ENCODE measurements around the gene RMND5A. TPM values are rescaled to one million over a fixed set of nuclear protein-coding genes. Genes with fewer than 3 reads are reported as not detected.

The RMND5A gene
- polyA plus RNA-seq, 1 of the 3 experiments (the other 2 are of a cell fraction) = 4.3 TPM

DNA sequence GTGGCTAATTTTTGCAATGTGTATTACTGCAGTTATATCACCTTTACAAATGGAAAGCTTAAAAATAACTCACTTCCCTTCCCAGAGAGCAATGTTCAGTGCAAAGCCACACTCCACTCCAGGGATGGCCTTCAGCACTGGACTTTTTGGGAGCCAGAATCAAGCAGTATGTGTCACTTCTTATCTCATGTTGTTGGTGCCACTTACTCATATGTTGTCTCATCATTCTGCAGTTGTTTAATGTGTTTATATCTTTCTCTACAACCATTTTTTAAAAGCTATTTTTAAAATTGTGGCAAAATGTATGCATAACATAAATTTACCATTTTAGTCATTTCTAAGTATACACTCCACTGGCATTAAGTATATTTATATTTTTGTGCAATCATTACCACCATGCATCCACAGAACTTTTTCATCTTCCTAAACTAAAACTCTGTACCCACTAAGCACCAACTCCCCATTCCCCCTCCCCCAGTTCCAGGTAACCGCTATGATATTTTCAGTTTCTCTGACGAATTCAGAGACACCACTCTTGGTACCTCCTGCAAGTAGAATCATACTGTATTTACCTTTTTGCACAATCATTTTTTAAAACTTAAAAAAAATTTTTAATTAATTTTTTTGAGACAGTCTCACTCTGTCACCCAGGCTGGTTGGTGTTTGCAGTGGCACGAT is 102.7 kb downstream of the RMND5A start:
- peaks cover 20% of the 10 kb centered on the region; the same call in 1 of the 2 replicates for H3K27me3 ChIP-seq (ENCODE audit: insufficient read depth)
- POLR2A ChIA-PET = no interaction called here
- no peak overlapping the region for H3K4me3 ChIP-seq (ENCODE audit: low read depth in 2 of 2, low read length in 1 of 2)
- no peak for TF ChIP-seq RXRA (IDR thresholded peaks at IDR 0.05; ENCODE audit: borderline replicate concordance, low read depth)
- H4K20me1 ChIP-seq (ENCODE audit: insufficient read depth) = no peaks in the 10 kb centered on the region
- H3K9ac ChIP-seq = no peak overlapping the region
- H2AFZ ChIP-seq (ENCODE audit: low read depth) = no peak overlapping the region
- H3K4me1 ChIP-seq (ENCODE audit: control insufficient read depth in 1 of 2, insufficient read depth in 2 of 2, low read depth in 1 of 2, low read length in 1 of 2) = no peaks in the 10 kb centered on the region
- no peaks in the 10 kb centered on the region for H3K9me3 ChIP-seq
- H3K4me2 ChIP-seq = no peak overlapping the region
- H3K36me3 ChIP-seq (replicated peaks in 1 of 2; ENCODE audit: control insufficient read depth in 1 of 2, insufficient read depth in 2 of 2, low read length in 1 of 2) = no peaks in the 10 kb centered on the region
- WGBS (ENCODE audit: low lambda C conversion rate) = 64% methylated on average over 3 of the region's 3 CpGs
- H3K9me2 ChIP-seq = no peaks in the 10 kb centered on the region
- H3K79me2 ChIP-seq (ENCODE audit: insufficient read depth) = no peaks in the 10 kb centered on the region
- DNase-seq = no peak
- CTCF ChIA-PET = interaction anchor here (1.0 kb wide), 1 partner anchor 14 kb away, joined by 5 read pairs; no protein-coding TSS in a partner anchor
- no peaks in the 10 kb centered on the region for H3F3A ChIP-seq (replicated peaks; ENCODE audit: insufficient read depth)
- no peak overlapping the region for H3K27ac ChIP-seq (ENCODE audit: low read depth in 2 of 2, low read length in 1 of 2)

DNA sequence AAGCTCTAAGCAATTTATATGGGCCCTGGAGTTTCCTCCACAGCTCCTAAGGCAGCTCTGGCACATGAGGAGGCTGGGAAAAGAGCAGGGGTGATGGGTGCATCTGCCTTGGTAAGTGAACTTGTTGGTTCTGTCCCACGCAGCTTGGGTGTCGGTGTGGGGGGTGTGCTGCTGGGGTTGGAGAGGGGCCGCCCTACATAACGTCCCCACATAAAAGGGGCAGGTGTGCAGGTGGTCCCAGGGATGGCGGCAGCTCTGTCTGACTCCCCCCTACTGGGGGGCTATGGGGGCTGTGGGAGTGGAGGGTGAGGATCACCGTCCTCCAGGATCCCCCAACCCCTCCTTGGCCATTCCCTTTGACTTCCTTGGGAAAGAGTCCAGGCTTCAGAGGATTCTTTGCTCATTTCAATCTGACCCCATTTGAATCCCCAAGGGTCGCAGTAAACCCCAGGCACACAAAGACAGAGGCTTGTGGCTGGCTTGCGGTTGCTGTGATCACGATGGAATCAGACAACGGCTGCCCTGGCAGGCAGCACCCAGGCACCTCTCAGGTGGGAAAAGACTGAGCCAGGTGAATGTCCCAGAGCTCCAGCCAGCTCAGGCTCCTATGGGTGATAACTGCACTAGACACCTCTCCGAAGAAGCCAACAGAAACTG is 105.1 kb downstream of the RMND5A start:
- no peak for DNase-seq
- H3K27me3 ChIP-seq (ENCODE audit: insufficient read depth) = peaks cover 20% of the 10 kb centered on the region; the same call in 1 of the 2 replicates
- no peak overlapping the region for H3K27ac ChIP-seq (ENCODE audit: low read depth in 2 of 2, low read length in 1 of 2)
- no peak overlapping the region for H3K4me3 ChIP-seq (ENCODE audit: low read depth in 2 of 2, low read length in 1 of 2)
- 63% methylated on average over 8 of the region's 11 CpGs for WGBS (ENCODE audit: low lambda C conversion rate)
- no peaks in the 10 kb centered on the region for H3K36me3 ChIP-seq (replicated peaks in 1 of 2; ENCODE audit: control insufficient read depth in 1 of 2, insufficient read depth in 2 of 2, low read length in 1 of 2)
- TF ChIP-seq USF1 (IDR thresholded peaks at IDR 0.05; ENCODE audit: borderline replicate concordance, low read depth) (no peak), NRF1 (IDR thresholded peaks at IDR 0.05; ENCODE audit: low read depth, low read length) (no peak), RAD21 (IDR thresholded peaks at IDR 0.05; ENCODE audit: low read length) (no peak), FOSL2 (IDR thresholded peaks at IDR 0.05; ENCODE audit: borderline replicate concordance, low read depth) (no peak), RCOR1 (IDR thresholded peaks at IDR 0.05; ENCODE audit: low read length) (no peak), JUND (IDR thresholded peaks at IDR 0.05) (no peak)
- TF ChIP-seq, protein P1, sequence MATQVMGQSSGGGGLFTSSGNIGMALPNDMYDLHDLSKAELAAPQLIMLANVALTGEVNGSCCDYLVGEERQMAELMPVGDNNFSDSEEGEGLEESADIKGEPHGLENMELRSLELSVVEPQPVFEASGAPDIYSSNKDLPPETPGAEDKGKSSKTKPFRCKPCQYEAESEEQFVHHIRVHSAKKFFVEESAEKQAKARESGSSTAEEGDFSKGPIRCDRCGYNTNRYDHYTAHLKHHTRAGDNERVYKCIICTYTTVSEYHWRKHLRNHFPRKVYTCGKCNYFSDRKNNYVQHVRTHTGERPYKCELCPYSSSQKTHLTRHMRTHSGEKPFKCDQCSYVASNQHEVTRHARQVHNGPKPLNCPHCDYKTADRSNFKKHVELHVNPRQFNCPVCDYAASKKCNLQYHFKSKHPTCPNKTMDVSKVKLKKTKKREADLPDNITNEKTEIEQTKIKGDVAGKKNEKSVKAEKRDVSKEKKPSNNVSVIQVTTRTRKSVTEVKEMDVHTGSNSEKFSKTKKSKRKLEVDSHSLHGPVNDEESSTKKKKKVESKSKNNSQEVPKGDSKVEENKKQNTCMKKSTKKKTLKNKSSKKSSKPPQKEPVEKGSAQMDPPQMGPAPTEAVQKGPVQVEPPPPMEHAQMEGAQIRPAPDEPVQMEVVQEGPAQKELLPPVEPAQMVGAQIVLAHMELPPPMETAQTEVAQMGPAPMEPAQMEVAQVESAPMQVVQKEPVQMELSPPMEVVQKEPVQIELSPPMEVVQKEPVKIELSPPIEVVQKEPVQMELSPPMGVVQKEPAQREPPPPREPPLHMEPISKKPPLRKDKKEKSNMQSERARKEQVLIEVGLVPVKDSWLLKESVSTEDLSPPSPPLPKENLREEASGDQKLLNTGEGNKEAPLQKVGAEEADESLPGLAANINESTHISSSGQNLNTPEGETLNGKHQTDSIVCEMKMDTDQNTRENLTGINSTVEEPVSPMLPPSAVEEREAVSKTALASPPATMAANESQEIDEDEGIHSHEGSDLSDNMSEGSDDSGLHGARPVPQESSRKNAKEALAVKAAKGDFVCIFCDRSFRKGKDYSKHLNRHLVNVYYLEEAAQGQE (IDR thresholded peaks at IDR 0.05; ENCODE audit: low read depth, low read length) = no peak
- POLR2A ChIA-PET = no interaction called here
- CTCF ChIA-PET = interaction anchor here (1.0 kb wide), 1 partner anchor 16 kb away, joined by 4 read pairs; no protein-coding TSS in a partner anchor
- no peak overlapping the region for H2AFZ ChIP-seq (ENCODE audit: low read depth)
- no peak overlapping the region for H3K9ac ChIP-seq
- H3K9me3 ChIP-seq = no peaks in the 10 kb centered on the region
- H3K79me2 ChIP-seq (ENCODE audit: insufficient read depth) = no peaks in the 10 kb centered on the region
- H3K4me1 ChIP-seq (ENCODE audit: control insufficient read depth in 1 of 2, insufficient read depth in 2 of 2, low read depth in 1 of 2, low read length in 1 of 2) = no peaks in the 10 kb centered on the region
- H3K9me2 ChIP-seq = no peaks in the 10 kb centered on the region
- no peaks in the 10 kb centered on the region for H4K20me1 ChIP-seq (ENCODE audit: insufficient read depth)
- H3K4me2 ChIP-seq = no peak overlapping the region
- H3F3A ChIP-seq (replicated peaks; ENCODE audit: insufficient read depth) = no peaks in the 10 kb centered on the region
